Measurements from ENCODE around the gene DPP8.

- TF ChIP-seq ZNF555 (tag by site-specific recombination; conservative IDR thresholded peaks at IDR 0.05) (no peak), ZNF561 (tag by site-specific recombination; IDR thresholded peaks at IDR 0.05; ENCODE audit: borderline replicate concordance) (no peak), CTCF (tag by site-specific recombination; IDR thresholded peaks at IDR 0.05) (no peak), HOXA7 (CRISPR knock-in tag; IDR thresholded peaks at IDR 0.05; ENCODE audit: borderline replicate concordance) (no peak), SALL2 (tag by site-specific recombination; IDR thresholded peaks at IDR 0.05; ENCODE audit: borderline replicate concordance) (no peak)
Measured at GRCh38 chr15:65412556-65412955, 104.9 kb downstream of the DPP8 start.
